Daoy (cell line): Measurements from ENCODE around the gene ERLEC1. TPM values are rescaled to one million over a fixed set of nuclear protein-coding genes. Genes with fewer than 3 reads are reported as not detected.

ENCODE experiments used
- total RNA-seq: library from RNA; depleted of rRNA; stranded (reverse); fragments of >200 nt; shearing (Covaris generic); gene quantifications from 2 replicates; pipeline ENCODE4 v1.2.3, GENCODE V29; 2014; rRNA removed

The ERLEC1 gene
- total RNA-seq, 1 experiment from 2014 or later: 71.9 TPM

Other genes starting within 250 kb of the ERLEC1 start
- gene CHAC2, start 19.2 kb upstream of the ERLEC1 start, total RNA-seq: 17.2 and 26.6 TPM in 2 replicates
- gene ASB3, start 91 bp upstream of the ERLEC1 start, total RNA-seq: 24.4 and 24.5 TPM in 2 replicates
- gene GPR75, start 72.9 kb downstream of the ERLEC1 start, total RNA-seq: 1.0 and 2.8 TPM in 2 replicates
- 41.9 and 42.9 TPM in 2 replicates for gene PSME4, start 183.9 kb downstream of the ERLEC1 start, total RNA-seq